Panc1 (cell line): Measurements from ENCODE around the gene TUBE1. TPM values are rescaled to one million over a fixed set of nuclear protein-coding genes. Genes with fewer than 3 reads are reported as not detected.

Experiments
- ATAC-seq: fragments of 200-7000 bp; cut with Tn5 transposase; 2 replicates; pipeline ENCODE4 v1.9.1; 2020; ENCODE audit warnings: mild to moderate bottlenecking, moderate library complexity
- BruUV-seq: library from RNA; stranded (reverse); fragments of 400-500 nt; replicated peaks from 2 replicates; lab custom pipeline; 2021; lab: Mats Ljungman, UMichigan
- CTCF ChIA-PET: fragments of 300-600 bp; sonication (Branson Sonifier 250); formaldehyde crosslinking; loops from one replicate; lab custom pipeline; 2022; ENCODE audit warnings: antibody characterized with exemption; lab: Charles Lee
- POLR2A ChIA-PET: fragments of 300-600 bp; sonication (Branson Sonifier 250); formaldehyde crosslinking; loops from one replicate; lab custom pipeline; 2022; ENCODE audit warnings: antibody characterized with exemption; lab: Charles Lee
- DNase-seq: peaks from one replicate; pipeline ENCODE4 v3.0.0-alpha.2; 2010; ENCODE audit warnings: low read depth, low spot score
- H3K27ac ChIP-seq: 2 replicates; pipeline ENCODE4 v1.5.1; 2011; ENCODE audit warnings: mild to moderate bottlenecking, low read length, inconsistent platforms
- H3K27me3 ChIP-seq: fragments of 200-500 bp; sonication (Bioruptor generic); 2 replicates; pipeline ENCODE4 v1.6.0; 2014; ENCODE audit warnings: low read length, inconsistent platforms; ENCODE audit not compliant: control insufficient read depth, insufficient read depth
- H3K36me3 ChIP-seq: fragments of 200-500 bp; sonication (Bioruptor generic); 2 replicates; pipeline ENCODE4 v1.5.1; 2014; ENCODE audit warnings: inconsistent platforms, mild to moderate bottlenecking, low read length, moderate library complexity; ENCODE audit not compliant: control insufficient read depth, insufficient read depth
- H3K4me1 ChIP-seq: 2 replicates; pipeline ENCODE4 v1.5.1; 2011; ENCODE audit warnings: inconsistent platforms, mild to moderate bottlenecking, low read length, moderate library complexity; ENCODE audit not compliant: control insufficient read depth, insufficient read depth
- H3K4me3 ChIP-seq, 2 experiments: 2 replicates each; pipeline ENCODE4 v1.5.1; 2011 to 2012; ENCODE audit warnings: low read depth in 2 of 2, low read length in 2 of 2, mild to moderate bottlenecking in 2 of 2, inconsistent platforms in 1 of 2, moderate library complexity in 1 of 2
- H3K9me3 ChIP-seq: fragments of 200-500 bp; sonication (Bioruptor generic); 2 replicates; pipeline ENCODE4 v1.5.1; 2014; ENCODE audit warnings: low read depth, mild to moderate bottlenecking, inconsistent platforms, low read length, moderate library complexity; ENCODE audit not compliant: control insufficient read depth, insufficient read depth
- CTCF ChIP-seq: fragments of 450-650 bp; IDR thresholded peaks from 2 replicates; pipeline ENCODE4 v1.5.1; 2017; ENCODE audit warnings: mild to moderate bottlenecking
- POLR2AphosphoS5 ChIP-seq: IDR thresholded peaks from 2 replicates; pipeline ENCODE4 v1.6.1; 2012; ENCODE audit warnings: mild to moderate bottlenecking, low read depth, low read length, moderate library complexity
- REST ChIP-seq, 2 experiments: IDR thresholded peaks; 2 replicates each; pipeline ENCODE4 v1.6.1; 2011 to 2012; ENCODE audit warnings: low read depth in 2 of 2, control low read depth in 1 of 2, low read length in 1 of 2, mild to moderate bottlenecking in 1 of 2, moderate library complexity in 1 of 2; ENCODE audit not compliant: insufficient read depth in 1 of 2
- SIN3A ChIP-seq: IDR thresholded peaks from 2 replicates; pipeline ENCODE4 v1.6.1; 2012; ENCODE audit warnings: low read depth, mild to moderate bottlenecking, low read length, moderate library complexity, borderline replicate concordance; ENCODE audit not compliant: insufficient read depth
- TCF7L2 ChIP-seq: IDR thresholded peaks from 2 replicates; pipeline ENCODE4 v1.6.1; 2011; ENCODE audit warnings: mild to moderate bottlenecking, low read depth, low read length, inconsistent platforms
- in situ Hi-C: cut with HindIII; loops from 2 replicates; pipeline ENCODE4 v1.10.0; 2016; ENCODE audit warnings: low sequenced_read_pairs, low pct_unique_long_range_greater_than_20kb
- intact Hi-C: fragments of 100-400 bp; cut with micrococcal nuclease; formaldehyde crosslinking; loops from one replicate; pipeline ENCODE4 v1.10.0; 2022; ENCODE audit not compliant: unreplicated experiment
- total RNA-seq: library from RNA; stranded (reverse); gene quantifications from one replicate; pipeline ENCODE4 v1.2.1, GENCODE V29; 2021; ENCODE audit not compliant: unreplicated experiment

Gene TUBE1
- total RNA-seq, 1 experiment from 2014 or later: 22.3 TPM

GRCh38 chr6:112024464-112024863 lies 62.8 kb downstream of the TUBE1 start:
- in situ Hi-C loops: no loop called here
- TF ChIP-seq POLR2AphosphoS5 (no peak), REST (IDR thresholded peaks at IDR 0.05; ENCODE audit: insufficient read depth in 1 of 2, low read depth in 2 of 2, low read length in 1 of 2) (no peak), SIN3A (no peak), CTCF (no peak), TCF7L2 (no peak)
- intact Hi-C loops: no loop called here
- Histone ChIP-seq H3K27ac (no peak overlapping the region), H3K4me3 (no peak overlapping the region), H3K4me1 (no peaks in the 10 kb centered on the region), H3K9me3 (peaks cover 4% of the 10 kb centered on the region; the same call in 1 of the 2 replicates), H3K27me3 (peaks cover 4% of the 10 kb centered on the region), H3K36me3 (no peaks in the 10 kb centered on the region)
- BruUV-seq: no TSS peak
- ChIA-PET CTCF (no interaction called here), POLR2A (no interaction called here)
- DNase-seq (no peak), ATAC-seq (no peak)

- ChIA-PET POLR2A (no interaction called here), CTCF (interaction anchor here (0.7 kb wide), 1 partner anchor 21 kb away, joined by 4 read pairs; no protein-coding TSS in a partner anchor)
- ATAC-seq (no peak), DNase-seq (no peak)
- H3K27ac ChIP-seq: no peak overlapping the region
- peaks cover 4% of the 10 kb centered on the region; the same call in 1 of the 2 replicates for H3K9me3 ChIP-seq
- no peaks in the 10 kb centered on the region for H3K4me1 ChIP-seq
- no peak for TF ChIP-seq POLR2AphosphoS5
- TF ChIP-seq SIN3A: no peak
- TF ChIP-seq CTCF: no peak
- TF ChIP-seq TCF7L2: no peak
- TF ChIP-seq REST (IDR thresholded peaks at IDR 0.05; ENCODE audit: insufficient read depth in 1 of 2, low read depth in 2 of 2, low read length in 1 of 2): no peak
- peaks cover 4% of the 10 kb centered on the region for H3K27me3 ChIP-seq
- H3K36me3 ChIP-seq: no peaks in the 10 kb centered on the region
- in situ Hi-C loops: no loop called here
- no peak overlapping the region for H3K4me3 ChIP-seq
- intact Hi-C loops: no loop called here
- BruUV-seq: no TSS peak
These were observed 64.5 kb downstream of the TUBE1 start for GRCh38 chr6:112022749-112023148.
